Activated CD4-positive, alpha-beta T cell treated with anti-CD3 and anti-CD28 coated beads, Interleukin-2, Interleukin-6, amounts not matched to agents 100 ng/mL and 50 ng/mL, durations not matched to agents 16 hours and 8 hours (primary cell): Measurements from ENCODE around the gene DOCK3.
"Not testable (repeated sequence)": the region's sequence is repeated elsewhere in the genome, so short reads cannot be mapped to it uniquely, and the experiment has no call there.

ENCODE experiments used
- DNase-seq: peaks from one replicate; pipeline ENCODE4 v3.0.0-alpha.2; 2020

The DOCK3 gene

GRCh38 chr3:51378065-51378464 lies 703.3 kb downstream of the DOCK3 start:
- no peak for DNase-seq

DNA sequence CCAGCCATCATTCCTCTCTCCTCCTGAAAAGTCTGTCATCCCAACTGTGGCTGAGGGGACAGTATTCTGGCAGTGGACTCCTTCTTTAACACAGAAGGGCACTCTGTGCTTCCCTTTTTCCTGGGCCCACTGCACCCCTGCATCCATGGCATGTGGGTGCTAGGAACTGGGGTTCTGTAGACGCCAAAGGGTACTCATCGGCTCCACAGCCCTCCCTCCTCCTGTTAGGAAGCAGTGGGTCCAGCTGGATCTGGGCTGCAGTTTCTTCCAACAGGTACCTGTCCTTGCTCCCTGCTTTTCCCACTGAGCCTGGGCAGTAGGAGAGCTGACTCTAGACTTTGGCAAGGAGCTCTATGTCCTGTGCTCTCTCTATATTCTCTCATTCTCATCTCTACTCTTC lies 704.0 kb downstream of the DOCK3 start:
- no peak for DNase-seq

DNA sequence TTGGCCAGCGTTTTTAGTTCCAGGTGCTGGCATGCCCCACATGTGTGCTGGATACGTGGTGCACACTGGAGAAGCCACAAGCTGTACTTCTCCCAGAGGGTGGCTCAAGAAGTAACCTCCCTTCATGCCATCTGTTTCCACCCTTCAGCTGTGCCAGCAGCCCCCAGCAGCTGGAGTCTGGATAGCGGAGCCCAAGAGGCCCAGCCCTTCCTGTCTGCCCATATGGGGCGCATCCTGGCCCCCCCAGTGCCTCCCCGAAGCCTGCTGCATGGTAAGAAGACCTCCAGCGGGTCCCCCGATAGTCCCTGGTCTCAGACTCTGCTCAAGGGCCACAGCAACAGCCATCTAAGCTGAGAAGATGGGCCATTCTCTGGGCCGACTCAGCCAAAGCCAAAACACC lies 704.6 kb downstream of the DOCK3 start:
- no peak for DNase-seq

GRCh38 chr3:51379746-51380455 lies 705.2 kb downstream of the DOCK3 start:
- DNase-seq, result no peak

DNA sequence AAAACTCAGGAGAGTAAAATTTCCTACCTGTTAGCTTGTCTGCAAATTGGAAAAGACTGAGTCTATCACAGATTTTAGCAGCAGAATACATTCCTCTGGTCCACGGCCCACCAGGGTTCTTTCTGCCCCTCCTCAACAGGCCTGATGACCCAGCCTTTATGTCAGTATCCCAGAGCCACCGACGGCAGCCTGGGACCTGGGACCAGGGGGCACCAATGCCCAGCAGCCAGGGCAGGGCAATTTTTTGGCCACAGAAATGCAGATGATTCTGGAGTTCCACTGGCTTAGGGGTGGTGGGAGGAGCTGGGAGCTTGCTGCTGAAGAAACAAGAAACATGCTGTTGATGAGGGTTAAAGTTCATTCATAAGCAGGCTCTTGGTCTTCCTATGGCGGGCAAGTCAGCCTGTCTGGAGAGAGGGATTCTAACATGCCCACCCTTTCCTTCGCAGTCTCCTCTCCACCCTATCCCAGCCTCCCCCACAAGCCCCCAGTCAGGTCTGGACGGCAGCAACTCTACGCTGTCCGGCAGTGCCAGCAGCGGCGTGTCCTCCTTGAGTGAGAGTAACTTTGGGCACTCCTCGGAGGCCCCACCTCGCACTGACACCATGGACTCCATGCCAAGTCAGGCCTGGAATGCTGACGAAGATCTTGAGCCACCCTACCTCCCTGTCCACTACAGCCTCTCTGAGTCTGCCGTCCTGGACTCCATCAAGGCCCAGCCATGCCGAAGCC lies 706.0 kb downstream of the DOCK3 start:
- DNase-seq, result no peak

- no peak for DNase-seq
Observed at GRCh38 chr3:51381333-51381705, 706.6 kb downstream of the DOCK3 start.

DNA sequence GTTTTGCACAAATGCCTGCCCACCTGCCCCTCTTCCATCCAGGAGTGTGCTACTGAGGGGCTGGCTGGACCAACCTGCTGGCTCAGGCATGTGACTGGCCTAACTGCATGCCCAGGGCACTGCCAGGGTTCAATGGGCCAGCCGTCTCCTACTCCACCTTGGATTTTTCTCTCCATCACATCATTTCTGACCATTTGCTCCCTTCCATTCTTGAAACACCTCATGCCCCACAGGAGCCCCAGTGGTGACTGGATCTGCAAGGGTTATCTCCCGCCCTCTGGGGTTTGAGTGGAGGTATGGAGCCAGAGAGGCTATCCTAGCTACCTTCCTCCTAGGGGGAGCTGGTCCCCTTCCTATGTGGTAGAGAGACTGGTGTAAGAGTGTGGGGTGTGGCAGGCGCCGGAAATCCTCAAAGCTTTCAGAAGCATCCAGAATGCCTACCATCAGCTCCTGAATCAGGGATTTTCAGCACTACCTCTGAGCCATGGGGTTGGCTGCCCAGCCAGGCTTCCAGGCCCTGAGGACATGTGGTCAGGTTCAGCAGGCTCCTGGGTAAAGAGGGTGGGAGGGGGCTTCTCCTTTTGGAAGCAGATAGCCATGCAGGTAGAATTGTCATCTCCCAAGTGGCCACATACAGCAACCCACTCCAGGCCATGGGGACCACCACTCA lies 707.5 kb downstream of the DOCK3 start:
- DNase-seq, result no peak

DNA sequence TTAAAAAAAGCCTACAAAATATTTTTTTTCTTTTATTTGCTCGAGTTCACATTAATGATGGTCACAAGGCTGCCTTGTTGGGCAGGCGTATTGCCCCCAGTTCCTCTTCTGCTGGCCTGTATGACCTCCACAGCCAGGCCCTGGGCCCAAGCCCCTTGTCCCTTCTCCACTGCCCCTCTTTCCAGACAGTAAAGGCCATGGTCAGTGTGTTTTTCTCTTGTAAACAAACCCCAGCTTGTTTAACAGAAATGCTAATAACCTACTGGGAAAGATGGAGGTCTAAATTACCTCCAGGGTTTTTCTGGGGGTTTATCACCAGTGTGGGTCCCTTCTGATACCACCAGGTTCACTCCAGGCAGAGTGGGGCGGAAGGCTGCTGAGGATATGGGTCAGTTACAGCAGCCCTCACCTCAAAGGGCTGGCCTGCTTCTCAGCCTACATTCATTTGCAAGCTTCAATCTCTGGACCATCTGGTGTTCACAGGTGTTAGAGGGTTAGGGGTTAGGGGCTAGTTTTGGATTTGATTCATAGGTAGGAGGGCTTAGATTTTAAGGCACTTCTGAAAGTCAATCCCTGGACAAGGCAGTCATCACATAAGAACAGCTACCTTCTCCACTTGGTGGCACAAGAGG lies 708.3 kb downstream of the DOCK3 start:
- DNase-seq, result no peak

DNA sequence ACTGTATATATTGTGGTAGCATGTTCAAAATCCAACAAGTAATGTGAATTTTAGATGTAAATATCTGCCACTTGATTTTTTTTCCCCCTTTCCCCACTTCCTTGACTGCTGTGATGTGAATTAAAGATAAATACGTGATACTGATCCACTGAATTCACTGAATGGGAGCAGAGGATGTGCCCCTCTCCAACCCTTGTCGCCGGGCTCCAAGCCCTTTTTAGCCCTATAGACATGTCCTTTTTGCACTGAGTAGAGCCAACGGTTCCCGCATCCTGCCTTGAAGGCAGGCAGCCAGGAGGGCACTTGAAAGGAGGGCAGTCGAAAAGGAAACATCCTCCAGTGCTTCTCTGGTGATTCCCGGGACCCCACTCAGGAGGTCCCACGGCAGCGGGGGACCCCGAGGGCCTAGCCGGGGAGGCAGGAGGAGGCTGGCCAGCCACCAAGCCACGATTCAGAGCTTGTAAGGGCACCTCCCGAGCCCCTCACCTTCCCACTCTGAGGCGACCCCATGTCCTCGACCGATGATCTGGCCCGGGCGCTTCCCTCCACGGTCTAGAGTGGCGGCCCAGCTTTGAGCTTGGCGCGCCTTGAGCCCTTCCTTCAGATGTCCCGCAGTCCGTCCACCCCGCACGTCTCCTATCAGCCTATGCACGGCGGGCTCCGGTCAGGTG lies 709.5 kb downstream of the DOCK3 start:
- peak; percentile 41 for DNase-seq

DNA sequence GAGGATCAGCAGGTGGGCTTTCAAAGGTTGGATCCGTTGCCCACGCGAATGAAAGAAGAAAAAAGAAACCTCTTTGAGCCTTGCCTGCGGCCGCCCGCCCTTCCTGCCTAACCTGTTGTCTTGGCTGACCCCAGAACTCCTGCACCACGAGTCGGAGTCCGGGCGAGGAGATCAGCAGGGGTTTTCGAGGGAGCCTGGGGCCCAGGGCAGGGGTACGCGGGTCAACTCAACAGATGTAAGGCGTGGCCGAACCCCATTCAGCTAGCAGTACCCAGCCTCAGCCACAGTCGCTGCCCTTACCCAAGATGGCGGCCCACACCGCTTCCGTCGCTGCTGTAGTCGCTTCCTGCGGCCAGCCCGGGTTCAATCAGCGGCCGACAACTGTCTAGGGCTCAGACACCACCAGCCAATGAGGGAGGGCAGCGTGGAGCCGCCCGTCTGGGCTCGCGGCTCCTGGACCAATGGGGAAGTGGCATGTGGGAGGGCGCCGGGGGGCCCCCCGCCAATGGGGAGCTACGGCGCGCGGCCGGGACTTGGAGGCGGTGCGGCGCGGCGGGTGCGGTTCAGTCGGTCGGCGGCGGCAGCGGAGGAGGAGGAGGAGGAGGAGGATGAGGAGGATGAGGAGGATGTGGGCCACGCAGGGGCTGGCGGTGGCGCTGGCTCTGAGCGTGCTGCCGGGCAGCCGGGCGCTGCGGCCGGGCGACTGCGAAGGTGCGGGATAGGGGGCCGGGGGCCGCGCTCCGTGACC lies 710.2 kb downstream of the DOCK3 start, which contains the start of gene MANF:
Gene MANF, plus strand, starts transcription at position 566 of the 748 bp plus-strand sequence. Its CDS starts 52 bp downstream, at position 618.
- peak; percentile 99 for DNase-seq

DNA sequence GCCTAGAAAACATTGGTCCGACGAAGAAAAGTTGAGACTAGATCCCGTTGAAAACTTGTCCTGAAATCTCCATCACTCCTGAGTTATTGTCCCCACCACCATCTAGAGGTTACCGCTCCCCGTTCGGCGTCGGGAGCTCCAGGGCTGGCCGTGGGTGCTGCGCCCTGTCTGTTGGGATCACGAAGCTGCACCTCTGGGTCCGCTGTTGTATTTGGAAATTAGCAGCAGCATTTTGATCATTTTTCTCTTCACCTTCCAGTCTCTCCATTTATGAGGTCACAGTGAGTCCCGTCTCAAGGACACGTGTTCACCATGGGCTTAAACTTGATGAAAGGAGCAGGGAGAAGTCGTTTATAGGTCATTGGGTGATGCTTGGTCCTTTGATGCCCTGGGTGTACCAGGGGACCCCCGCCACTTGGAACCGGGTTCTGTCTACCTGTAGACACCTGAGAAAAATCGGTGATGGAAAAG lies 710.9 kb downstream of the DOCK3 start:
- no peak for DNase-seq

DNA sequence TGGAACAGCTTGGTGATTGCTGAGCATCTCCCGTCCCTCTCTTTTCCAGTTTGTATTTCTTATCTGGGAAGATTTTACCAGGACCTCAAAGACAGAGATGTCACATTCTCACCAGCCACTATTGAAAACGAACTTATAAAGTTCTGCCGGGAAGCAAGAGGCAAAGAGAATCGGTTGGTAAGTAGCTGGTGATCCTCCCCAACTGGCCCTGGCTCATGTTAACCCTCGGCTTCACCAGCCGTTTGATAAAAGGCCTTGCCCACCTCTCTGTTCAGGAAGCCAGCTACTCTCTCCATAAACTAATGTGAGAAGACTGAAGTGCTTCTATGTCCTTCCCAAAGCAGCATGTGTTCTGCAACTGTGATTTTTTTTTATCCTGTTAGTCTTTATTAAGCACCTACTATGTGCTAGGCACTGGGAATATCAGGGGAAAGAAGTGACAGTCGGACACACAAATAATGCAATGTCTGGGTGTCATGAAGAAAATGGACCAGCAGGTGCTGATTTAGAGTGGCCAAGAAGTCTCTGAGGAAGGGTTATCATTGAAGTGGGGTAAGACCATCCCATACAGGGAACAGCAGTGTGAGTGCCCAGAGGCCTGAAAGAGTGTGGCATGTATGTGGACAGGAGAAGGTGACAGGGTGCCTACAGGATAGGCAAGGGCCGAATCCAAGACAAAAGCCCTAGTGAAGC lies 711.6 kb downstream of the DOCK3 start:
- no peak for DNase-seq

GRCh38 chr3:51386852-51387229 lies 712.1 kb downstream of the DOCK3 start:
- no peak for DNase-seq

GRCh38 chr3:51387281-51387680 lies 712.6 kb downstream of the DOCK3 start:
- not testable (repeated sequence) for DNase-seq

GRCh38 chr3:51388286-51389029 lies 713.7 kb downstream of the DOCK3 start:
- DNase-seq, result no peak

- peak; percentile 67 for DNase-seq
Observed at GRCh38 chr3:51389423-51390183, 714.9 kb downstream of the DOCK3 start.

DNA sequence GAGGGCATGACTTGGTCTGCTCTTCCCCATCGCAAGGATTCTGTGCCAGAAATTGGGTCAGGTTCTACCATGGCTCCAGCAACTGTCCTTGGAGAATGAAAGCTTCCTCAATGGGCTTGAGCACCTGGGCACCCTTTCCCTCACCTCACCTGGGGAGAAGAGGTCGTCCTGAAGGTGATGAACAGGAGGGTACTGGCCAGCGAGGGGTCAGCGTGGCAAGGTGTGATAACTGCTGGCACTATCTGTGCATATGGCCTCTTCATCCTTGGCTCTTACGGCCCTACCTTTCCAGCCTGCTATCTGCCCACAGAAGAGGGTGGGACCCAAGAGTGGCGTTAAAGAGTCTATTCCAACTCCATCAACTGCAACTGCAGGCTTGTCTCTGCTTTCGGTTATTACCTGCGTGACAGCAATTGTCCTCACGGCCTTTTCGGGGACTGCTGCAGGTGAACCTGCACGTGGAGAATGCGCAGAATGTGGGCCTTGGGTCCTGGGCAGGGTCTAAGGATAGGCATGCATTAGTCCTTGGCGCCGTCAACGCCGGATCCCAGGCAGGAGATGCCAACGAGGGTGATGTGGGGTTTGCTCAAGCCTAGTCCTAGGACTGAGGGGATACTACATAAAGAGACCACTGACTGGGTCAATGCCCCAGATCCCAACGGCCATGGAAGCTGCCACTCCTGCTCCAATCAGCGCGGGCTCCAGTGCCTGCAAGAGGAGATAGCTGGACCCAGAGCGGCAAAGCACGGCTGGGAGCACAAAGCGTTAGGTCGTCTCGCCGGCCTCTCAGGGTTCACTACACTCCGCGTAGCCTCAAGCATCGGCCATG lies 715.7 kb downstream of the DOCK3 start:
- no peak for DNase-seq

DNA sequence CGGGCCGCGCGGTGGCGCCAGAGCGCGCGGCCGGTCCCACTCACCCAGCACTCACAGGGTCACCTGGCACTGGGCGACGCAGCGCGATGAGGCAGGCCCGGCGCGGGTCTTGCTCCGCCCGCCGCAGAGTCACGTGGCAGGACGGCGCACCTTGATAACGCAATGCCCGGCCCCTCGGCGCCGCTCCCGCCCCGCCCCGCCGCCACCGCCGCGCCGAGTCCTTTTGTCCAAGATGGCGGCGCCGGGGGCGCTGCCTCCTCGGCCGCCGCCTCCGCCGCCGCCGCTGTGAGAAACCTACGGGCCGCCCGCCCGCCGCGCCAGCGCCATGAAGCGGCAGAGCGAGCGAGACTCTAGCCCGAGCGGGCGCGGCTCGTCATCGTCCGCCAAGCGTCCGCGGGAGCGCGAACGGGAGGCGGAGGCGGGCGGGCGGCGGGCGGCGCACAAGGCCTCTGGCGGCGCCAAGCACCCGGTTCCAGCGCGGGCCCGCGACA lies 716.4 kb downstream of the DOCK3 start, which contains the start of gene RBM15B:
Gene RBM15B, plus strand, starts transcription at position 211 of the 491 bp plus-strand sequence. Its CDS starts 115 bp downstream, at position 326.
- DNase-seq, result peak; percentile 99
